Ishikawa (cell line): ENCODE results near the gene DMXL2.

Experiments
- CEBPB ChIP-seq: IDR thresholded peaks from 2 replicates; pipeline ENCODE4 v1.6.1; 2012
- CREB1 ChIP-seq: IDR thresholded peaks from 2 replicates; pipeline ENCODE4 v1.6.1; 2012; ENCODE audit warnings: low read depth
- EGR1 ChIP-seq: IDR thresholded peaks from 2 replicates; pipeline ENCODE4 v1.6.1; 2012
- EP300 ChIP-seq: IDR thresholded peaks from 2 replicates; pipeline ENCODE4 v1.6.1; 2012; ENCODE audit warnings: borderline replicate concordance
- RAD21 ChIP-seq: IDR thresholded peaks from 2 replicates; pipeline ENCODE4 v1.6.1; 2012; ENCODE audit warnings: low read depth
- TCF12 ChIP-seq: IDR thresholded peaks from 2 replicates; pipeline ENCODE4 v1.6.1; 2012; ENCODE audit warnings: low read depth
- TF ChIP-seq, protein P1 (sequence below): IDR thresholded peaks from 2 replicates; pipeline ENCODE4 v1.6.1; 2012
- TF ChIP-seq, protein P2 (sequence below): IDR thresholded peaks from 2 replicates; pipeline ENCODE4 v1.6.1; 2012

DNA sequence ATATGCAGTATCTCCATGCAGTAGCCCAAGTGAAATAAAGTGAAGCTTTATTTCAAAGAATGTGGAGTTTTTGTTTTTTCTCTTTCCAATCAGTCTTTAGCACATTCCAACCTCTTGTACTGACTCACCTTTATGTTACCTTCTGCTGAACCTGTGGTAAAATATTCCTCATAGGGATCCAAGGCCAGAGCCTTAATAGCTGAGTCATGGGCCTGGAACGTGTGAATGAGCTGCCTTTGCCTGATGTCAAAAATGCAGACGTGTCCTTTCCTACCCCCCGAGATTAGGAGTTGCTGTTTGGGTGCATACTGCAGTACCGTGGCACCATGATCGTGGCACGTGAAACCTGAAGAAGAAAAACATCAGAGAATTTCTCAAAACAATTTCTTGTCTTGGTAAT lies 172.6 kb downstream of the DMXL2 start:
- TF ChIP-seq, protein P1, sequence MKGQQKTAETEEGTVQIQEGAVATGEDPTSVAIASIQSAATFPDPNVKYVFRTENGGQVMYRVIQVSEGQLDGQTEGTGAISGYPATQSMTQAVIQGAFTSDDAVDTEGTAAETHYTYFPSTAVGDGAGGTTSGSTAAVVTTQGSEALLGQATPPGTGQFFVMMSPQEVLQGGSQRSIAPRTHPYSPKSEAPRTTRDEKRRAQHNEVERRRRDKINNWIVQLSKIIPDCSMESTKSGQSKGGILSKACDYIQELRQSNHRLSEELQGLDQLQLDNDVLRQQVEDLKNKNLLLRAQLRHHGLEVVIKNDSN: no peak
- TF ChIP-seq EP300: no peak
- no peak for TF ChIP-seq TCF12
- no peak for TF ChIP-seq RAD21
- TF ChIP-seq, protein P2, sequence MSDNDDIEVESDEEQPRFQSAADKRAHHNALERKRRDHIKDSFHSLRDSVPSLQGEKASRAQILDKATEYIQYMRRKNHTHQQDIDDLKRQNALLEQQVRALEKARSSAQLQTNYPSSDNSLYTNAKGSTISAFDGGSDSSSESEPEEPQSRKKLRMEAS: no peak
- no peak for TF ChIP-seq EGR1
- TF ChIP-seq CREB1: no peak
- TF ChIP-seq CEBPB: no peak
